ENCODE measurements around the gene CACNB4. TPM values are rescaled to one million over a fixed set of nuclear protein-coding genes. Genes with fewer than 3 reads are reported as not detected.

The CACNB4 gene
- total RNA-seq, 4 donors from 2014 or later: 0.88 to 4.6 (median 2.6) TPM

DNA sequence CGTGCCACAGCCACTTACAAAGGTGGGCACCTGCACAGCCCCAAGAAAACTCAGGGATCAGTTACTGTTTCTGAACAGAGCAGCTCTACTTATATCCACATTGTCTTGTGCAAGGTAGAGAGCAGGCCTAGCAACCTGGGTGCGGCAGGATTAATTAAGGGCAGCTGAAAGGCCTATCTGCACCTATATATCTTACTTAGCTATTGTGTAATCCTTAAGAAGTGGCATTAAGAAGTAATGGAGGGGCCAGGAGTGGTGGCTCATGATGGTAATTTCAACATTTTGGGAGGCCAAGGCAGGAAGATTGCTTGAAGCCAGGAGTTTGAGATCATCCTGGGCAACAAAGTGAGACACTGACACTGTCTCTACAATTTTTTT, 257.8 kb downstream of the CACNB4 start:
- no peaks in the 10 kb centered on the region for H3K4me1 ChIP-seq
- DNase-seq: no peak
- H3K27ac ChIP-seq: no peak overlapping the region
- TF ChIP-seq POLR2A (IDR thresholded peaks at IDR 0.05): no peak
- TF ChIP-seq, protein P1, sequence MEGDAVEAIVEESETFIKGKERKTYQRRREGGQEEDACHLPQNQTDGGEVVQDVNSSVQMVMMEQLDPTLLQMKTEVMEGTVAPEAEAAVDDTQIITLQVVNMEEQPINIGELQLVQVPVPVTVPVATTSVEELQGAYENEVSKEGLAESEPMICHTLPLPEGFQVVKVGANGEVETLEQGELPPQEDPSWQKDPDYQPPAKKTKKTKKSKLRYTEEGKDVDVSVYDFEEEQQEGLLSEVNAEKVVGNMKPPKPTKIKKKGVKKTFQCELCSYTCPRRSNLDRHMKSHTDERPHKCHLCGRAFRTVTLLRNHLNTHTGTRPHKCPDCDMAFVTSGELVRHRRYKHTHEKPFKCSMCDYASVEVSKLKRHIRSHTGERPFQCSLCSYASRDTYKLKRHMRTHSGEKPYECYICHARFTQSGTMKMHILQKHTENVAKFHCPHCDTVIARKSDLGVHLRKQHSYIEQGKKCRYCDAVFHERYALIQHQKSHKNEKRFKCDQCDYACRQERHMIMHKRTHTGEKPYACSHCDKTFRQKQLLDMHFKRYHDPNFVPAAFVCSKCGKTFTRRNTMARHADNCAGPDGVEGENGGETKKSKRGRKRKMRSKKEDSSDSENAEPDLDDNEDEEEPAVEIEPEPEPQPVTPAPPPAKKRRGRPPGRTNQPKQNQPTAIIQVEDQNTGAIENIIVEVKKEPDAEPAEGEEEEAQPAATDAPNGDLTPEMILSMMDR (IDR thresholded peaks at IDR 0.05): no peak
- H3K27me3 ChIP-seq: no peaks in the 10 kb centered on the region
- no peak overlapping the region for H3K4me3 ChIP-seq
- no peaks in the 10 kb centered on the region for H3K36me3 ChIP-seq
- H3K9me3 ChIP-seq: no peaks in the 10 kb centered on the region

DNA sequence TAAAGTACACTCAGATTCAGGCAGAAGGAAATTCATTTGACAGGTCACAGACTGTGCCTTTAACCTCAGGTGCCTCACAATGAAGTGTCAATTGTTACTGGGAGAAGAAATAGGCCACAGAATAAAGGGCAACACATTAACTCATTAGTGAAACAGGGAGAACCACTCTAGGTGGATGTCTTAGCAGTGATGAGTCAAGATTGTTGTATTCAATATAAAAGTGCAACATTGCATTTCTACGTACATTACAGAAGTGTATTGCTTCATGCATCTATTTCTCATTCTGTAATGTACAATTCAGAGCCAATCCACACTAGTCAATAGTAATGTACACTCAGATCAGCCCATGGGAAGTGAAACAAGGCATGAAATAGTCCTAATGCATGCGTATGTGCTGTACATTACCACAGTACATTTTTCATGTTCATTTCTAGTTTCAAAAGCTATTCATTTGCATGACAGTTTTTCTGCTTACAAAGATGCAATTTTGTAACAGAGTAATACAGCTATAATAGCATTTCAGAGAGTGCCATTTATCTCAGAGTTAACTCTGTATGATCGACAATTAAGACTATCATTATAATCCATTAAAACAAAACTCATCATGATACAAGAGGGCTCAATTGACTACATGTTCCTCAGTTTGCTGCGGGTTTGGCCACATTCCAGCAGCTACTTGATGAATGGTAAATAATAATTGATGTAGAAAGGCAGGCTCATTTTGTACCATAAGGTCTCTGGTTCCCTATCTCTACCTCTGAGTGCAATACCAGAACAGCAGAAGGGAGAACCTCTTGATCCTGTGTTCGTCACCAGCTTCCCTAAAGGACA, 258.4 kb downstream of the CACNB4 start:
- no peaks in the 10 kb centered on the region for H3K9me3 ChIP-seq
- no peak overlapping the region for H3K27ac ChIP-seq
- H3K27me3 ChIP-seq: no peaks in the 10 kb centered on the region

DNA sequence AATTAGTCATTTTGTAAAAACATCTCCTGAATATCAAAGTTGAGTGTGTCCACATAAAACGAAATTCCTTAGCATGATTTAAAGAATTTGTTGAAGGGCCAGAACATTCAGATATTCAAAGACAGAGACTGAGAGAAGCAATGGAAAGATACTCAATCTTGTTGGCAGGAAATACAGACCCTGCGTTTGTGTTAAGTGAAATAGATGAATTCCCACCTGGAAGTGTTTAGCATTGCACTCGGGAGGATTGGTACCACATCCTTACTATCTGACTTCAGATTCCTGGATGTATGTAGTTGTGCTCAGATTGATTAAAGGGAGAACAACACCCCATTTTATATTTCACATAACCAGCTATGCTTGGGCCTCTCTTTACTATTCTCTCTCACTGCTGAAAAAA, 260.9 kb downstream of the CACNB4 start:
- no peak for DNase-seq

More for the DNA sequence above, 258.4 kb downstream of the CACNB4 start:
- Histone ChIP-seq H3K4me3 (no peak overlapping the region), H3K36me3 (no peaks in the 10 kb centered on the region), H3K4me1 (no peaks in the 10 kb centered on the region)
- TF ChIP-seq, protein P1 (IDR thresholded peaks at IDR 0.05): no peak
- TF ChIP-seq POLR2A (IDR thresholded peaks at IDR 0.05): no peak
- no peak for DNase-seq

DNA sequence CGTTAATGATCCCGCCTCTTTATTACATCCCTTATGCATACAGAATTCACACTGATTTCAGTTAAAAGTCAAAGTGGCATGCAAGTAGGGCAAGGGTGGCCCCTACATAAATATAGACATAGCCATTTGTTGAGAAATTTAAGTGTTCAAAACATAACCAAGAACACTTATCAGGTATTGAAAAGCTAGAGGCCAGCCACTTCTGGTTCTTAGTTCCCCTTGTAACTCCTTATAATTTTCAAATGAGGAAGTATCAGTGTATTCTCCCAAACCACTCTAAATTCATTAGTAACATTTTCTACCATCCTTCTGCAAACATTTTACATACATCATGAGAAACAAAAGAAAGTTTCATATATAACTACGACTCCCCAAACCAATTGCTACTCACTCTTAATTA, 264.9 kb downstream of the CACNB4 start:
- no peak for DNase-seq
- Histone ChIP-seq H3K4me1 (peaks cover 0 to 4% (median under 1%) of the 10 kb centered on the region in 4 donors), H3K9me3 (no peaks in the 10 kb centered on the region), H3K27ac (no peak overlapping the region), H3K27me3 (no peaks in the 10 kb centered on the region), H3K4me3 (no peak overlapping the region), H3K36me3 (no peaks in the 10 kb centered on the region)
- no peak for TF ChIP-seq POLR2A (IDR thresholded peaks at IDR 0.05)
- TF ChIP-seq, protein P1 (IDR thresholded peaks at IDR 0.05): no peak

More for the DNA sequence above, 260.9 kb downstream of the CACNB4 start:
- H3K4me1 ChIP-seq: no peaks in the 10 kb centered on the region
- H3K27ac ChIP-seq: no peak overlapping the region
- H3K4me3 ChIP-seq: no peak overlapping the region
- H3K36me3 ChIP-seq: no peaks in the 10 kb centered on the region
- no peak for TF ChIP-seq POLR2A (IDR thresholded peaks at IDR 0.05)
- TF ChIP-seq, protein P1 (IDR thresholded peaks at IDR 0.05): no peak
- H3K27me3 ChIP-seq: no peaks in the 10 kb centered on the region
- H3K9me3 ChIP-seq: no peaks in the 10 kb centered on the region

DNA sequence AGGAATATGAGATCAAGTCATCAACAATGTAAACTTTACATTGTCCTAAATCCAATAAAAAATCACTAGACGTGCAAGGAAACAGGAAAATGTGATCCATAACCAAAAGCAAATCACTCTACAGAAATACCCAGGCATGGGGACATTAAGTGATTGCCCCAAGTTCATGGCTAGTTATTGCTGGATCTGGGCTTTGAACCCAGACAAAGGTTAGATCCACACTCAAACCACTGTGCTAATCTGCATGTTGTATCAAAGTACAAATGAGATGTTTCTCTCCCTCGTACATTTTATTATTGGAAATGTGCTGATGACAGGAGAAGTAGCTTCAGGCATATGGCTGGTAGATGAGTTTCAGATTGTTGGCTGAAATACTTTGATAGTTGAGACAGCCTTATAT, 267.9 kb downstream of the CACNB4 start:
- TF ChIP-seq POLR2A (IDR thresholded peaks at IDR 0.05): no peak
- TF ChIP-seq, protein P1 (IDR thresholded peaks at IDR 0.05): no peak
- H3K27ac ChIP-seq: peak overlapping the region in 2 of 4 donors; percentile 60 to 67

More for the DNA sequence above, 267.9 kb downstream of the CACNB4 start:
- H3K9me3 ChIP-seq: no peaks in the 10 kb centered on the region
- H3K36me3 ChIP-seq: no peaks in the 10 kb centered on the region
- no peaks in the 10 kb centered on the region for H3K27me3 ChIP-seq
- H3K4me3 ChIP-seq: no peak overlapping the region
- H3K4me1 ChIP-seq: peaks cover 0 to 17% (median 8%) of the 10 kb centered on the region in 4 donors
- DNase-seq: peak in 1 of 3 donors; percentile 66
